T-helper 22 cell (primary cell): ENCODE measurements around the gene ZIC4.

Source experiments
- DNase-seq: peaks from one replicate; pipeline ENCODE4 v3.0.0-alpha.2; 2020; ENCODE audit warnings: low read depth

The ZIC4 gene

GRCh38 chr3:147406028-147406931, at the start of gene ZIC4:
Gene ZIC4, minus strand, starts transcription at chr3:147406543. Its CDS starts 3,746 bp downstream, at chr3:147402797.
- DNase-seq = no peak

DNA sequence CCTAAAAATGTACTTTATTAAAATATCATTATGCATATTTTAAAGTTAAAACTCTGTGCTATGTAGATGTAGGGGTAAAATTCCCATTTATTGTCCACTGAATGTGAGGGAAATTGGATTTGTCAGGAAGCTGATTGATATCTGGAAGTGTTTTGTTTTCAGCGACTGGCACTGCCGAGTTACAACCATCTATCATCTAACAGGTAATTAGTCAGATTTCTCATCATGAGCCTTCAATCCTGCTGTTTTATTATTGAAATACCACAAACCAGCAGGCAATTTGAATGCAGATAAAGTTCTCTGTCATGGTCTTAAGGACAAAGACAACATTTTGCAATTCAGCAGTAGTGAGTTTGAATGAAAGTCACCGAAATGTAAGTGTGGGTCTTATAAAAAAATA, 43.3 kb upstream of the ZIC4 start:
- DNase-seq = no peak

DNA sequence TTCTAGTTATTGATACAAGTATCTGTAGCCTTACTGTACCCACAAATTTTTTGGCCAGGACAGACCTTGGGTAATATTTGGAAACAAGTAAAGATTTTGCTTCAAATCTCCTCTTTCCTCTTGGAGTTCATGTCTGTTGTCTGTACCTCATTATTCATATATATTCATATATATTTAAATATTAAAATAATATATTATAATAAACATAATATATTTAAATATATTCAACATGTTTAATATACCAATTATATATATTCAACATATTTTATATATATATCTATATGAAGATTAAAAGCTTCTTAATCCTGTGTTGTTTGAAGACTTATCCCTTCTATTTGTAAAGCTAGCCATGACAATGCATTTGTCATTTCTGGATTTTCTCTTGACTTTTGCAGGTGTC, 40.9 kb upstream of the ZIC4 start:
- DNase-seq = no peak

- DNase-seq = no peak
These were observed 25.4 kb upstream of the ZIC4 start for GRCh38 chr3:147431751-147432150.

- DNase-seq = no peak
These were observed 22.4 kb upstream of the ZIC4 start for GRCh38 chr3:147428754-147429153.

DNA sequence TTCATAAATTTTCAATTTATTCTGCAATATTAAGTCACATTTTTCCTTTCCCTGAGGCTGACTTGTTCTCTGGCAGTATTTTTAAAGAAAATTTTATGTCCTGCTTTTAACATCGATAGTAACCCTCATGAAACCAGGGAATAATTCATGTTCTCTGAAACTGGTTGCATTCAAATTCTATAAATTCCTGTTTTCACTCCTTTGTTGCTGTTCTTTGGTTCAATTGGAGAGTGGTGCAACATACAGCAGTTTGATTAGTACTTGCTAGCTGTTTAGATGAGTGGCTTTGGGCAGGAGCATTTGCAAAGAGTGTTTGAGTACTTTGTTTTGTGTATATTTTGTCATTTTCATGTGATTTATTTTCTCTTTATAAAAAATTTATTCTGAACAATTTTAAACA, 22.0 kb upstream of the ZIC4 start:
- no peak for DNase-seq

- no peak for DNase-seq
These were observed 21.4 kb upstream of the ZIC4 start for GRCh38 chr3:147427746-147428145.

- DNase-seq = no peak
These were observed 20.6 kb upstream of the ZIC4 start for GRCh38 chr3:147426931-147427330.

DNA sequence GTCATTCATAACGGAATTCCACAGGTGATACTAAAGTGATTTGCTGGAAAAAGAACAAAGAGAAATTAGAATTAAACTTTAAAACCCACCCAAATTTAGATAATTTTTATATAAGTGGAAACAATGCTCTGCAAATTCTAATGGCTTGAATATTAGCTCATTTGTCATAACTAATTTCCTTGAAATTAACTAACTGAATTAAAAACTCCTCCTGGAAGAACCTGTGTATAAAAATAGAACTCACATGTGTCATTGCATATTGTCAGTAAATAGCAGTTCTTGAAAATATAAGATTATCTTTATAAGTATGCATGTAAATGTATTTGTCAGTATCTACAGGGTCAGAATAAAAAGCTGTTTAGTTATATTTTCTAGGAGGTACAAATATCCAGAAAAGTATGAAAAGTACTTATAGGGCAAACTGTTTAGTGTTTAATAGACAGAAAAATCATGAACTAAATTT, 19.1 kb upstream of the ZIC4 start:
- DNase-seq = no peak

DNA sequence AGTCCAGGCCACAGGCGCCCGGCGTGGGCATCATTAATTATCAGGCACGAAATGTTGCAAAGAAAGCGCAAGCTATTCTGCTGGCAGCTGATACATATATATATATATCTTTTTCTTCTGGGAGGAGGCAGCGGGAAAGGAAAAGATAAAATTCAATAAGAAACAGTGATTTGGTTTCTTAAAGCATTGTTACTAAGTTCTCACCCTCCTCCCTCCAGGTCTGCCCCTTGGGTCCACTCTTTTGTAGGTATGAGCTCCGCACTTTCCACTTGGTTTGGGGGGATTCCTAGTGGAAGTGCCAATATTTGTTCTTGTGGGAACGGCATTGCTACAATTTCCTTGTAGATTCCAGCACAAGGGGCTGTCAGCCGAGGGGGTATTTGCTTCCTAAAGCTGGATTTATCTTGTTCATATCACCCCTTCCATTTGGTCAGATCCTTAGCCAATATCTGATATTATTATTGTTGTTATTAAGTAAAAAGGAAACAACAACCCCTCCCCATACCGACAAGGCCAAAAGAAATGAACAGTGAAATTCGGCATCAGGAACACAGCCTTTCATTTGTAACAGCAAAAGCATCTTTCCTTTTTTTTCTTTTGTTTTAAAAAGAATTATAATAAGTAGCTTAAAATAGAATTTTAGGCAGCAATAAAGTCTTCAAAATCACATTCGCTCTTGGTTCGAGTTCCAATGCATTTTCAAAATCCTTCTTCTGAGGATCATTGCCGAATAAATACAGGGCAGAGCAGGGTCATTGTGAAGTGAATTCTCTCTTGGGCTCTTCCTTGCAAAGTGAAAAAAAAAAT, 18.4 kb upstream of the ZIC4 start:
- DNase-seq = no peak

DNA sequence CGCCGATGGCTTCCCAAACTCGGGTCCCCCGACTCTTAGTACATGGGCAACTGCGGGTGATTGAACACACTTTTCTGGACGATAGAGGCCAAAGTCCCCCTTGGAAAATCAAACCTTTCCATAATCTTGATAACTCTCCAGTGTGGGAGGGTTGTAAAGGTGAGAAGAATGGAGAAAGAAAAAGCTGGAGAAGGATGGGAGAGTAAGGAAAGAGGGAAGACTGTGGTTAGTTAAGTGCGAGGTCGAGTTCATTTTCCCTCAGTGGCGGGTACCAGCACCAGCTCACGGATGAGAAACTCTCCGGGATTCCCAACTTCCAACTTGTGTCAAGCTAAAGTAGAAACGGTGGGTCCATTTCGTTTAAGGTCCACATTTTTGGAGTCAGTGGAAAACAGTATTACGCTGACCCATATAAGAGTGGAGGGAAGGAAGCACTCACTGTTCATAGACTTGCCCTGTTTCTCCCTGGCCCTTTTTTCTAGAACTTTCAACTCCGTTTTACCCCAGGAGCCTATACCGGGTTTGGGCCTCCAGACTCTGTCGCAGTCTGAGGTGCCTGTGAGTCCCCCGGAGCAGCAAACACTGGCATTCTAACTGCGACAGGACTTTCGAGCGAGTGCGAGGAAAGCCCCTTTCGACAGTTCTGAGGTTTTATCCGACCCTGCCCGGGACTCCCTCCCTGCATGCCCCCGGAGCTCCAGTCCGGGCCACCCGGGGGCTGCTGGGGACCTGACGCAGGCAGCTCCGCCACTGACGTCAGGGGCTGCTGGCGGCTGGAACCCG, 17.6 kb upstream of the ZIC4 start:
- no peak for DNase-seq

- no peak for DNase-seq
These were observed 17.1 kb upstream of the ZIC4 start for GRCh38 chr3:147423537-147423797.

DNA sequence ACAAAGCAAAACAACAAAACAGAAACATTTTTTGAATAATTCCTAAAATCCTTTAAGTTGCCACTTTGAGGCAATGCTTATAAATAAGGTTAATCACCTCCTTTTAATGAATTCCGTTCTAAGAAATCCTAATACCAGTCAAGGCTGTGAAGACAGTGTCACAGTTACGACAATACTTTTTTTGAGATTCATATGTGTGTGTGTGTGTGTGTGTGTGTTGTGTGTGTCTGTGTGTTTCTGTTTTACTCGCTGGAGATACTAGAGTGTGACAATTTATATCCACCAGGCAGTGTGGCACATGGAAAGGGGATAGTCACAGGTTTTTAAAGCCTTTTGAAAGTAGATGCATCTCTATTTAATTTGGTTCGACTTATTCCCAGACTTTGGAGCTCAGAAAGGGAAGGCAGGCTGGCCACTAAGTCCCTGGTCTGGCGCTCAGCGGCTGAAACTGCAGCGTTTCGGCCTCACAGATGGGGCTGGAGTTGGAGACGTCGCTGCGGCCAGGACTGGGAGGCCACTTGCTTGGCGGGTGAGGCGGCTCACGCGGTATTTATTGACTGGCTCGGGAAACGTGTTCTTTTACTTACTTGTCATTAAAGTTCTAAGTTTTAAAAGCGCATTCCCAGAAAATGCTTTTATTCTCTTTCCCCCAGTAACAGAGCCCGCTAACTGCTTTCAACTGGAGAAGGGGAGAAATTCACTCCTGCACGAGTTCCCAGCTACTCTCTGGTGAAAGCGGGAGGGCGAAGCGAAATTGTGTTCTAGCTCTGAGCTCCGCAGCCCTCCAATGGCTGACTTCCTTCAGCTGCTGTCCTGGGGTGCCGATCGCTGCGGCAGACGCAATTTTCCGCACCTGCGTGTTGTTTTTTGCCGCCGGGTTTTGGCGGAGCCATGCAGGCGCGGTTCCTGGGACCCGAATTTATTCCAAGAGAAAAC, 16.5 kb upstream of the ZIC4 start:
- no peak for DNase-seq

DNA sequence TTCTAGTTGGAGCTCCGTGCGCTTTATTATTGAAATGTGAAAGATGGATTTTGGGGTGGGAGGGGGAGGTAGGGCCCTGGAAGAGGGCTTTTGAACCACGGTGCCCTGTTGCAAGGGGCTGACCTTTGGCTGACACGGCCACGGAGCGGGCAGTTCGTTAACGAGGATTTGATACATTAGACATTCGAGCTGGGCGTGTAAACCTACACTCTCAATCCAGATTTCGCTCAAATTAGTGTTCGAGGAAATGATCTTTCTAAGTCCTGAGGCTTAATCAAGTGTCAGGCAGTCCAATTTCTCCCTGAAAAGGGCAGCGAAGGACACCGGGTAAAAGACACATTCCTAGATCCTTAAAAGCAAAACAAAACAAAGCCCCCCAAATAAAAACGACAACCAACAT, 15.9 kb upstream of the ZIC4 start:
- DNase-seq = no peak

DNA sequence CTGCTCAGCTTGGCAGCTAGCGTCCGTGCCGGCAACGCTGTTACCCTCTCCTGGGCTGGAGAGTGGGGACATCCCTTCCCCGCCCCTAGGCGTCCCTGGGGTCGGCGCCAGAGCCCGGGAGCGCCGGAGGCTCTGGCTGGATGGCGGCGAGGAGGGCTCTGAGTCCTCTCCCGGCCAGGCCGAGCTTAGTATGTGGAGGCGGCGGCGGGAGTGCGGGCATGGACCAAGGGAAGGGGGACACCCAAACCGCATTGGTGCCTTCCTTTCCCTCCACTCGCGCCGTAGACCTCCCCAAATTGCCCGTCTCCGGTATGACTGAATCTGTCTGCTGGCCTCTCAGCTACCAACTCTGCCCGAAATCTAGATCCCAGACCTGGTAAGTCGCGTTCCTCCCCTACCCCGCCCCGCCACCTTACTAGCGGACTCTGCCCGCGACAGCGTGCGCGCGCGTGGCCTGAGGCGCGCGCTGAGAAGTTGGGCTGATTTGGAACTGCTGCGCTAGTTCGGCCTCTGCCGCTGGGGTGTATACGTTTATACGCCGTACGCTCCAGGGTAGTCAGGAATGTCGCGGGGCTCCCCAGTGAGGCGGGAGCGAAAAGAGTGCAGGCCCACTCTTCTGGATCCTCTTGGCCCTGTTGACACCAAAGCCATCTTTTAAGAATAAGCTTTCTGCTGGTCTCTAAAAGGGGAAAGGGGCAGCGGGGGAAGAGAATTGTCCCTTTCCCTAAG, 15.0 kb upstream of the ZIC4 start:
- no peak for DNase-seq

GRCh38 chr3:147420353-147421183, 14.2 kb upstream of the ZIC4 start:
- DNase-seq = no peak

GRCh38 chr3:147419781-147420224, 13.5 kb upstream of the ZIC4 start:
- no peak for DNase-seq

DNA sequence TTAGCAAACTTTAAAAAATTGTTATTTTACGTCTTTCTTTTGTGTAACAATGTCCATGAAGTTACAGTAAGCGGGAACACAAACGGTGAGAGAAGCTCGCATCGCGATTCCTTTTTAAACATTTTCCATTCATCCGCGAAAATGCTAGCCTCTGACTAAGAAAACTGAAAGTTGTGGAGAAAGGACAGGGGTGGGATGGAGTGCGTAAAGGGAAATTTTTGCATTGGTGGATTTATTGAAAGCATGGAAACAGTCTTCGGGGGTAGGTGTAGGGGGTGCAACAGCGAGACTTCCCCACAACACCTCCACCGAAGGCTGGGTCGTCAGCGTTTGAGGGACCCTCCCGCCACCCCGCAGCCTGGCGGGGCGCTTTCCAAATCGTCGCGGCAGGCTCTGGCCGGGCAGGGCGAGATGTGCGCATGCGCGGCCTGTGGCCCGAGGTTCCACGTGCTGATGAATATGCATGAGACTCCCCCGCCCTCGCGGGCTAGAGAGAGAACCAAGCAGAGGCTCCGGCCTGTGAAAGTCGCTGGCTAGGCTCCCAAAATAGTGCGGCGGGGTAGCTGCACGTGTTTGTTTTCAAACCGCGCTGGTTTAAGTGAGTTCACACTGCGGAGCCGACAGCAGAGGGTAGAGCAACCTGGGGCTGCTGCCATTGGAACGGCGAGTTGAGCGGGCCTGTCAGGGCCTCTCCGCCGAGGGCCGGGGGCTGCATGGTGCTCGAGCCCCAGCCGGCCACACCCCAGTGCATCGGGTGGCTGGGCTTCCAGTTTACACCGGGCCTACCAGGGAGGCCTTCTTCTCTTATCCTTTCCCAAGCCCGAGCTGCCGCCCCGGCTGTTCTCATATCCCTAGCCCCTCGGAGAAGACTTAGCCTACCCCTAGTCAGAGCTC, 12.7 kb upstream of the ZIC4 start:
- DNase-seq = no peak

DNA sequence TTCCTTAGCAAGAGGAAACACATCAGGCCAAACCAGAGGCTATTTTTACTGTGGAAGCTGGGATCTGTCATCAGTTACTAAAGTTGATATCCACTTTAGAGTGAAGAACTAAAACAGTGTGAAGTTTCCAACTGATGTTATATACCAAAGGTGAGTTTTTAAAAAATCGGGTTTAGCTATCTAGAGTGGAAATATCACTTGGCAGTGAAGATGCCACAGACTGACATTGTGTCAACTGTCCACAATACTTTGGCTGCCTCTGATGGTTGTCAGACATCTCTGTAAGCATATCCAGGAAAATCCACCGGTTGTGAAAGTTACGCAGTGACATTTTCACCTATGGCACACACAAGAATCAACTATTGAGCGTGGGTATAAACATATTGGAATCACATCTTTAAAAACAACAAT, 12.0 kb upstream of the ZIC4 start:
- no peak for DNase-seq
